Measurements from ENCODE around the gene SIM2.

SIM2 gene

GRCh38 chr21:36686955-36687354 lies 12.0 kb upstream of the SIM2 start:
- no peak for DNase-seq

GRCh38 chr21:36688324-36688723 lies 10.6 kb upstream of the SIM2 start:
- no peak for DNase-seq

GRCh38 chr21:36689324-36689723 lies 9.6 kb upstream of the SIM2 start:
- DNase-seq = no peak

- no peak for DNase-seq
These were observed 8.0 kb upstream of the SIM2 start for GRCh38 chr21:36690628-36691554.

- no peak for DNase-seq
These were observed 7.3 kb upstream of the SIM2 start for GRCh38 chr21:36691555-36692041.

- DNase-seq = no peak
These were observed 6.6 kb upstream of the SIM2 start for GRCh38 chr21:36692114-36692834.

- DNase-seq = peak; percentile 54
These were observed 6.0 kb upstream of the SIM2 start for GRCh38 chr21:36692835-36693488.

- peak; percentile 58 for DNase-seq
These were observed 5.4 kb upstream of the SIM2 start for GRCh38 chr21:36693489-36694030.

GRCh38 chr21:36694031-36694515 lies 4.8 kb upstream of the SIM2 start:
- no peak for DNase-seq

GRCh38 chr21:36694593-36695282 lies 4.2 kb upstream of the SIM2 start:
- DNase-seq = no peak

GRCh38 chr21:36695283-36695634 lies 3.7 kb upstream of the SIM2 start:
- DNase-seq = no peak

- DNase-seq = peak; percentile 54
These were observed 3.1 kb upstream of the SIM2 start for GRCh38 chr21:36695671-36696389.

- DNase-seq = no peak
These were observed 2.4 kb upstream of the SIM2 start for GRCh38 chr21:36696390-36697059.

GRCh38 chr21:36697060-36697850 lies 1.7 kb upstream of the SIM2 start:
- DNase-seq = no peak

GRCh38 chr21:36697851-36698384 lies 997 bp upstream of the SIM2 start:
- DNase-seq = no peak

GRCh38 chr21:36698385-36698980 lies 432 bp upstream of the SIM2 start:
- DNase-seq = peak; percentile 58

- no peak for DNase-seq
These were observed 805 bp downstream of the SIM2 start for GRCh38 chr21:36699546-36700294.

- peak; percentile 50 for DNase-seq
These were observed 1.5 kb downstream of the SIM2 start for GRCh38 chr21:36700295-36700970.

Measured in right forelimb (tissue), 1 donor.